ENCODE measurements around the gene UBXN7.
A peak's percentile ranks its signal among the peaks of the same experiment; 100 is the strongest.
"Not testable (repeated sequence)": the region's sequence is repeated elsewhere in the genome, so short reads cannot be mapped to it uniquely, and the experiment has no call there.

UBXN7 gene

GRCh38 chr3:196432137-196432879 lies at the start of gene UBXN7:
Gene UBXN7, minus strand, starts transcription at chr3:196432427. Its CDS starts 28 bp downstream, at chr3:196432399.
- Histone ChIP-seq H3K4me2 (ENCODE audit: low read length) (peak within 1 kb of the TSS; percentile 91), H3K4me1 (no peaks in the 10 kb centered on the region), H3K27ac (peak within 1 kb of the TSS; percentile 86), H3K36me3 (ENCODE audit: control insufficient read depth, insufficient read depth, low read length) (no peaks in the 10 kb centered on the region), H3K9ac (peak within 1 kb of the TSS; percentile 62), H3K79me2 (peaks cover 27% of the 10 kb centered on the region), H3K27me3 (ENCODE audit: control insufficient read depth, insufficient read depth, low read length) (no peaks in the 10 kb centered on the region), H2AFZ (peak within 1 kb of the TSS; percentile 89), H3K9me3 (ENCODE audit: control insufficient read depth, low read length) (no peaks in the 10 kb centered on the region), H3K4me3 (ENCODE audit: low read depth, low read length) (peak within 1 kb of the TSS; percentile 80)
- peak; percentile 9 for TF ChIP-seq CTCF (IDR thresholded peaks at IDR 0.05)

- no peak overlapping the region for H3K4me2 ChIP-seq (ENCODE audit: low read length)
- no peaks in the 10 kb centered on the region for H3K9me3 ChIP-seq (ENCODE audit: control insufficient read depth, low read length)
- no peak for TF ChIP-seq CTCF (IDR thresholded peaks at IDR 0.05)
- H3K4me1 ChIP-seq = no peaks in the 10 kb centered on the region
- no peaks in the 10 kb centered on the region for H3K36me3 ChIP-seq (ENCODE audit: control insufficient read depth, insufficient read depth, low read length)
- no peak overlapping the region for H3K27ac ChIP-seq
- H2AFZ ChIP-seq = no peak overlapping the region
- no peaks in the 10 kb centered on the region for H3K79me2 ChIP-seq
- H3K4me3 ChIP-seq (ENCODE audit: low read depth, low read length) = no peak overlapping the region
- H3K9ac ChIP-seq = no peak overlapping the region
- no peaks in the 10 kb centered on the region for H3K27me3 ChIP-seq (ENCODE audit: control insufficient read depth, insufficient read depth, low read length)
Observed at GRCh38 chr3:196477678-196478077, 45.5 kb upstream of the UBXN7 start.

GRCh38 chr3:196472286-196472685 lies 40.1 kb upstream of the UBXN7 start:
- H2AFZ ChIP-seq = no peak overlapping the region
- H3K4me1 ChIP-seq = no peaks in the 10 kb centered on the region
- no peaks in the 10 kb centered on the region for H3K79me2 ChIP-seq
- H3K9ac ChIP-seq = no peak overlapping the region
- H3K36me3 ChIP-seq (ENCODE audit: control insufficient read depth, insufficient read depth, low read length) = no peaks in the 10 kb centered on the region
- H3K27ac ChIP-seq = no peak overlapping the region
- TF ChIP-seq CTCF (IDR thresholded peaks at IDR 0.05) = no peak
- no peak overlapping the region for H3K4me3 ChIP-seq (ENCODE audit: low read depth, low read length)
- H3K27me3 ChIP-seq (ENCODE audit: control insufficient read depth, insufficient read depth, low read length) = no peaks in the 10 kb centered on the region
- no peaks in the 10 kb centered on the region for H3K9me3 ChIP-seq (ENCODE audit: control insufficient read depth, low read length)
- H3K4me2 ChIP-seq (ENCODE audit: low read length) = no peak overlapping the region

- Histone ChIP-seq H2AFZ (no peak overlapping the region), H3K79me2 (no peaks in the 10 kb centered on the region), H3K4me1 (no peaks in the 10 kb centered on the region), H3K36me3 (ENCODE audit: control insufficient read depth, insufficient read depth, low read length) (no peaks in the 10 kb centered on the region), H3K27me3 (ENCODE audit: control insufficient read depth, insufficient read depth, low read length) (no peaks in the 10 kb centered on the region), H3K9me3 (ENCODE audit: control insufficient read depth, low read length) (no peaks in the 10 kb centered on the region), H3K4me2 (ENCODE audit: low read length) (no peak overlapping the region), H3K4me3 (ENCODE audit: low read depth, low read length) (no peak overlapping the region), H3K9ac (no peak overlapping the region), H3K27ac (no peak overlapping the region)
- TF ChIP-seq CTCF (IDR thresholded peaks at IDR 0.05) = no peak
Observed at GRCh38 chr3:196471551-196471950, 39.3 kb upstream of the UBXN7 start.

- not testable (repeated sequence) for H2AFZ ChIP-seq; H3K9ac ChIP-seq; H3K4me2 ChIP-seq (ENCODE audit: low read length); H3K9me3 ChIP-seq (ENCODE audit: control insufficient read depth, low read length); H3K4me1 ChIP-seq; H3K27me3 ChIP-seq (ENCODE audit: control insufficient read depth, insufficient read depth, low read length); H3K27ac ChIP-seq; H3K4me3 ChIP-seq (ENCODE audit: low read depth, low read length); H3K36me3 ChIP-seq (ENCODE audit: control insufficient read depth, insufficient read depth, low read length); H3K79me2 ChIP-seq
Observed at GRCh38 chr3:196470182-196470581, 38.0 kb upstream of the UBXN7 start.

All from parathyroid adenoma (tissue), 2 donors.